HCT116 (cell line): Measurements from ENCODE around the gene CLSTN3. TPM values are rescaled to one million over a fixed set of nuclear protein-coding genes. Genes with fewer than 3 reads are reported as not detected.

ENCODE experiments used
- ATAC-seq: fragments of 200-7000 bp; cut with Tn5 transposase; 2 replicates; pipeline ENCODE4 v1.9.1; 2020; ENCODE audit warnings: mild to moderate bottlenecking, moderate library complexity
- BruUV-seq: library from RNA; stranded (reverse); fragments of 400-500 nt; replicated peaks from 2 replicates; lab custom pipeline; 2021; lab: Mats Ljungman, UMichigan
- CTCF ChIA-PET: fragments of 300-600 bp; sonication (Branson Sonifier 250); formaldehyde crosslinking; loops from one replicate; lab custom pipeline; 2021; ENCODE audit warnings: antibody characterized with exemption; lab: Charles Lee
- POLR2A ChIA-PET: fragments of 300-600, 350-600 bp; sonication (Branson Sonifier 250); formaldehyde crosslinking; loops from one replicate; lab custom pipeline; 2021; ENCODE audit warnings: antibody characterized with exemption; lab: Charles Lee
- RAD21 ChIA-PET, 2 experiments: fragments of 300-600 bp; sonication (Branson Sonifier 250); formaldehyde crosslinking; loops; one replicate each; lab custom pipeline; 2023; ENCODE audit warnings: low total read pairs in 2 of 2; ENCODE audit not compliant: uncharacterized antibody in 2 of 2, unreplicated experiment in 2 of 2, low non-redundant PET in 1 of 2; lab: Charles Lee
- DNase-seq: peaks from one replicate; pipeline ENCODE4 v3.0.0-alpha.2; 2010; ENCODE audit warnings: low read depth, low spot score
- H2AFZ ChIP-seq: fragments of 200-600 bp; shearing (Covaris generic), sonication (generic); 2 replicates; pipeline ENCODE4 v1.6.1; 2017; ENCODE audit warnings: low read depth, mixed run types, mixed read lengths, antibody characterized with exemption, low read length; ENCODE audit not compliant: poor library complexity, severe bottlenecking
- H3K27ac ChIP-seq: 2 replicates; pipeline ENCODE4 v1.5.1; 2012; ENCODE audit warnings: low read depth, low read length
- H3K27me3 ChIP-seq: fragments of 200-600 bp; sonication (generic); 2 replicates; pipeline ENCODE4 v1.6.1; 2016; ENCODE audit warnings: mixed run types, low read length, mixed read lengths; ENCODE audit not compliant: insufficient read depth
- H3K36me3 ChIP-seq, 2 experiments: fragments of 200-500 bp in 1 of 2; fragments of 200-600 bp in 1 of 2; sonication (Bioruptor generic) in 1 of 2; sonication (generic) in 1 of 2; 2 replicates each; pipeline versions ENCODE4 v1.5.1 to v1.6.1; 2014 to 2016; ENCODE audit warnings: low read length in 2 of 2, inconsistent platforms in 1 of 2, mixed read lengths in 1 of 2, mixed run types in 1 of 2; ENCODE audit not compliant: insufficient read depth in 2 of 2, control insufficient read depth in 1 of 2
- H3K4me1 ChIP-seq, 2 experiments: fragments of 200-600 bp in 1 of 2; sonication (generic) in 1 of 2; 2 replicates each; pipeline versions ENCODE4 v1.5.1 to v1.6.1; 2012 to 2017; ENCODE audit warnings: low read length in 2 of 2, inconsistent platforms in 1 of 2, mild to moderate bottlenecking in 1 of 2, mixed read lengths in 1 of 2, mixed run types in 1 of 2, moderate library complexity in 1 of 2; ENCODE audit not compliant: insufficient read depth in 2 of 2, control insufficient read depth in 1 of 2
- H3K4me2 ChIP-seq: fragments of 200-600 bp; sonication (generic); 2 replicates; pipeline ENCODE4 v1.6.1; 2017; ENCODE audit warnings: mixed run types, low read length, mixed read lengths
- H3K4me3 ChIP-seq, 2 experiments: fragments of 200-600 bp in 1 of 2; sonication (generic) in 1 of 2; replicated peaks in 1 of 2; 2 replicates each; pipeline ENCODE4 v1.5.1; 2011 to 2016; ENCODE audit warnings: low read length in 2 of 2, control low read depth in 1 of 2, low read depth in 1 of 2, mild to moderate bottlenecking in 1 of 2, mixed read lengths in 1 of 2, mixed run types in 1 of 2
- H3K79me2 ChIP-seq: fragments of 200-600 bp; sonication (generic); 2 replicates; pipeline ENCODE4 v1.6.1; 2017; ENCODE audit warnings: mild to moderate bottlenecking, mixed run types, low read length, moderate library complexity, mixed read lengths; ENCODE audit not compliant: insufficient read depth
- H3K9ac ChIP-seq: fragments of 200-600 bp; sonication (generic); 2 replicates; pipeline ENCODE4 v1.6.1; 2016; ENCODE audit warnings: low read length, mixed read lengths
- H3K9me2 ChIP-seq: fragments of 200-600 bp; sonication (generic), shearing (Covaris generic); 2 replicates; pipeline ENCODE4 v1.6.1; 2017; ENCODE audit warnings: mixed run types, mild to moderate bottlenecking, moderate library complexity; ENCODE audit not compliant: insufficient read depth
- H3K9me3 ChIP-seq, 2 experiments: fragments of 200-500 bp in 1 of 2; fragments of 200-600 bp in 1 of 2; sonication (Bioruptor generic) in 1 of 2; sonication (generic) in 1 of 2; 2 replicates each; pipeline ENCODE4 v1.6.1; 2014 to 2017; ENCODE audit warnings: low read length in 2 of 2, mixed read lengths in 2 of 2, inconsistent platforms in 1 of 2, low read depth in 1 of 2, mild to moderate bottlenecking in 1 of 2, mixed run types in 1 of 2, moderate library complexity in 1 of 2; ENCODE audit not compliant: control insufficient read depth in 1 of 2, insufficient read depth in 1 of 2
- H4K20me1 ChIP-seq: fragments of 200-600 bp; sonication (generic), shearing (Covaris generic); 2 replicates; pipeline ENCODE4 v1.6.1; 2017; ENCODE audit warnings: mixed run types, mild to moderate bottlenecking, moderate library complexity; ENCODE audit not compliant: insufficient read depth
- EZH2 ChIP-seq: fragments of 200-600 bp; sonication (generic); IDR thresholded peaks from 2 replicates; pipeline ENCODE4 v1.6.1; 2017; ENCODE audit warnings: antibody characterized with exemption, mixed run types
- POLR2AphosphoS5 ChIP-seq: IDR thresholded peaks from 2 replicates; pipeline ENCODE4 v1.6.1; 2011; ENCODE audit warnings: mild to moderate bottlenecking, low read depth, low read length, moderate library complexity
- intact Hi-C: fragments of 100-400 bp; cut with micrococcal nuclease; formaldehyde crosslinking; loops from 2 replicates; pipeline ENCODE4 v1.10.0; 2022
- total RNA-seq: library from RNA; stranded (reverse); gene quantifications from one replicate; pipeline ENCODE4 v1.2.1, GENCODE V29; 2021; ENCODE audit not compliant: unreplicated experiment
- TF ChIP-seq, protein P1 (sequence below): IDR thresholded peaks from 2 replicates; pipeline ENCODE4 v1.6.1; 2012
- TF ChIP-seq, protein P2 (sequence below): IDR thresholded peaks from 2 replicates; pipeline ENCODE4 v1.6.1; 2011; ENCODE audit warnings: mild to moderate bottlenecking, low read length, moderate library complexity; ENCODE audit not compliant: insufficient replicate concordance; ENCODE audit errors: extremely low read depth

The CLSTN3 gene
- total RNA-seq, 1 experiment from 2014 or later = 23.0 TPM

DNA sequence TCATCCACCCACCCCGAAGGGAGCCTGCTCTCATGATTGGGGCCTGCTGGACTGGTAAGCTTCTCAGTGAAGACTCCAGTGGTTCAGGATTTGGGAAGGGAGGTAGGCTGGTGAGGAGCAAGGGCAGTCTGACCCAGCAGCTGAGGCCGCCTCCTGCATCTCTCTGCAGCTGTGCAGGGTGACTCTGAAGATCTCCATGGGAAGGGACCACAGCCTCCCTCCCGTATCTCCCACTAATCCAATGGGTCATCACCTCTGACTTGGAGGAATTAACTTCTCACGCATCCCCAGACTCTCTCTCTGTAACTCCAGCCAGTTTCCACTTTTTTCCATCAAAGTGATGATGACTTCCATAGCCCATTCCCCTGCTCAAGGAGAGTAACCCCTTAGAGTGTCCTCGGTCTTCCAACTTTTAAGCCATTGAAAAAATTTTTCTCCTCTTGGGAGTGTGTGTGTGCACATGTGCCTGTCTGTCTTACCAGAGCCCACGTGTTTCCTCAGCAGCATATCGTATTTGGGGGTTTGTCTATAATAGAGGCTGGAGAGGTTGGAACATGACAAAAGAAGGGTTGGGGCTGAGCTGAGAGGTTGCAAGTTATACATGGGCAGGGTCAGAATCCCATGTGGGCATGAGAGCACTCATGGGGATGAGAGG, 11.3 kb downstream of the CLSTN3 start:
- no peak overlapping the region for H3K4me2 ChIP-seq
- H3K4me3 ChIP-seq = no peak overlapping the region
- H3K27ac ChIP-seq = no peak overlapping the region
- no peak for DNase-seq
- no peak overlapping the region for H3K9ac ChIP-seq
- no peaks in the 10 kb centered on the region for H3K79me2 ChIP-seq
- TF ChIP-seq, protein P1, sequence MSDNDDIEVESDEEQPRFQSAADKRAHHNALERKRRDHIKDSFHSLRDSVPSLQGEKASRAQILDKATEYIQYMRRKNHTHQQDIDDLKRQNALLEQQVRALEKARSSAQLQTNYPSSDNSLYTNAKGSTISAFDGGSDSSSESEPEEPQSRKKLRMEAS = no peak
- TF ChIP-seq, protein P2, sequence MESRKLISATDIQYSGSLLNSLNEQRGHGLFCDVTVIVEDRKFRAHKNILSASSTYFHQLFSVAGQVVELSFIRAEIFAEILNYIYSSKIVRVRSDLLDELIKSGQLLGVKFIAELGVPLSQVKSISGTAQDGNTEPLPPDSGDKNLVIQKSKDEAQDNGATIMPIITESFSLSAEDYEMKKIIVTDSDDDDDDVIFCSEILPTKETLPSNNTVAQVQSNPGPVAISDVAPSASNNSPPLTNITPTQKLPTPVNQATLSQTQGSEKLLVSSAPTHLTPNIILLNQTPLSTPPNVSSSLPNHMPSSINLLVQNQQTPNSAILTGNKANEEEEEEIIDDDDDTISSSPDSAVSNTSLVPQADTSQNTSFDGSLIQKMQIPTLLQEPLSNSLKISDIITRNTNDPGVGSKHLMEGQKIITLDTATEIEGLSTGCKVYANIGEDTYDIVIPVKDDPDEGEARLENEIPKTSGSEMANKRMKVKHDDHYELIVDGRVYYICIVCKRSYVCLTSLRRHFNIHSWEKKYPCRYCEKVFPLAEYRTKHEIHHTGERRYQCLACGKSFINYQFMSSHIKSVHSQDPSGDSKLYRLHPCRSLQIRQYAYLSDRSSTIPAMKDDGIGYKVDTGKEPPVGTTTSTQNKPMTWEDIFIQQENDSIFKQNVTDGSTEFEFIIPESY = no peak
- TF ChIP-seq EZH2 (no peak), POLR2AphosphoS5 (no peak)
- no peaks in the 10 kb centered on the region for H3K9me3 ChIP-seq
- no peak overlapping the region for H2AFZ ChIP-seq
- H3K9me2 ChIP-seq = no peaks in the 10 kb centered on the region
- no TSS peak for BruUV-seq
- H4K20me1 ChIP-seq = no peaks in the 10 kb centered on the region
- H3K36me3 ChIP-seq = peaks cover 0 to 19% of the 10 kb centered on the region in 2 experiments; a peak in 3 of 4 replicates
- CTCF ChIA-PET = interaction anchor here (0.6 to 1.0 kb wide), 4 partner anchors 13 to 496 kb away, joined by 3 to 4 read pairs (median 3); partner anchors contain the start of gene PEX5
- no peak for ATAC-seq
- intact Hi-C loops = loop anchor here (1.0 to 2.0 kb wide), 3 partner anchors 47 to 497 kb away; no protein-coding TSS in a partner anchor
- POLR2A ChIA-PET = no interaction called here
- no peaks in the 10 kb centered on the region for H3K27me3 ChIP-seq
- RAD21 ChIA-PET = no interaction called here
- no peaks in the 10 kb centered on the region for H3K4me1 ChIP-seq
